GM18951 (cell line): ENCODE measurements around the gene SPDYE2B.
"Not testable (repeated sequence)": the region's sequence is repeated elsewhere in the genome, so short reads cannot be mapped to it uniquely, and the experiment has no call there.

Experiments
- in situ Hi-C: fragments of 300-500 bp; cut with MboI; formaldehyde crosslinking; loops from one replicate; pipeline ENCODE4 v1.12.0; 2022; ENCODE audit warnings: low sequenced_read_pairs, mixed read lengths, inconsistent platforms; ENCODE audit not compliant: unreplicated experiment

SPDYE2B gene, protein sequence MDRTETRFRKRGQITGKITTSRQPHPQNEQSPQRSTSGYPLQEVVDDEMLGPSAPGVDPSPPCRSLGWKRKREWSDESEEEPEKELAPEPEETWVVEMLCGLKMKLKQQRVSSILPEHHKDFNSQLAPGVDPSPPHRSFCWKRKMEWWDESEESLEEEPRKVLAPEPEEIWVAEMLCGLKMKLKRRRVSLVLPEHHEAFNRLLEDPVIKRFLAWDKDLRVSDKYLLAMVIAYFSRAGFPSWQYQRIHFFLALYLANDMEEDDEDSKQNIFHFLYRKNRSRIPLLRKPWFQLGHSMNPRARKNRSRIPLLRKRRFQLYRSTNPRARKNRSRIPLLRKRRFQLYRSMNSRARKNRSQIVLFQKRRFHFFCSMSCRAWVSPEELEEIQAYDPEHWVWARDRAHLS

GRCh38 chr7:102649924-102650323 lies at the start of gene SPDYE2B:
TSS of gene SPDYE2B (plus strand) at chr7:102650319. CDS start at chr7:102652349, 2,030 bp downstream.
- in situ Hi-C loops, result not testable (repeated sequence)

GRCh38 chr7:102602317-102602716 lies 47.8 kb upstream of the SPDYE2B start:
- in situ Hi-C loops, result not testable (repeated sequence)

- in situ Hi-C loops, result not testable (repeated sequence)
These were observed 45.5 kb upstream of the SPDYE2B start for GRCh38 chr7:102604431-102605145.

- in situ Hi-C loops, result not testable (repeated sequence)
These were observed 43.3 kb upstream of the SPDYE2B start for GRCh38 chr7:102606848-102607247.

DNA sequence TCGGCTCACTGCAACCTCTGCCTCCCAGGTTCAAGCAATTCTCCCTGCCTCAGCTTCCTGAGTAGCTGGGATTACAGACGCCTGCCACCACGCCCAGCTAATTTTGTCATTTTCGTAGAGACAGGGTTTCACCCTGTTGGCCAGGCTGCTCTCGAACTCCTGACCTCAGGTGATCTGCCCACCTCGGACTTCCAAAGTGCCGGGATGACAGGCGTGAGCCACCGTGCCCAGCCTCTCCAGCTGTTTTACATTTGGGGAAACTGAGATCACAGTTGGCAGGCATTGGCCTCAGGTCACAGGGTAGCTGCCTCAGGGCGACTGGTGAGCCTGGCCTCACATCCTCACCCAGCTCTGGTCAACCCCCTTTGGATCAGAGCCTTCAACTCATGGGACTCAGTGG lies 40.4 kb upstream of the SPDYE2B start:
- in situ Hi-C loops, result loop anchor here (10.0 kb wide), 1 partner anchor 85 kb away; no protein-coding TSS in a partner anchor

DNA sequence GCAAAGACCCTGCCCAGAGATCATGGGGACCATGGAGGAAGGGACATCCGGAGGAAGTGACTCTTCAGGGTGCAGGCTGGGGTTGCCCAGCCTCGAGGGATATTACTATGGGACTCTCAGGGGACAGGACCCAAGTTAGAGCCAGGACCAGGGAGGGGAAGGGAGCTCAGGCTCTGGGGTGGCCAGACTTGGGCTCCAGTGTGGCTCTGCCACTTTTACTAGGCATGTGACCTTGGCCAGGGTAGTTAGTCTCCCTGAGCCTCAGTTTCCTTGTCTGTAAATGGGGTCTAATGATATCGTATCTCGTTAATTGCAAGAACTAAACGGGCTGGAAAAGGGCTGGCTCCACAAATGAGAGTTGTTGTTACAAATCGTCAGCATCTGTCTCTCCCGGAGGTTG lies 39.7 kb upstream of the SPDYE2B start:
- in situ Hi-C loops, result loop anchor here (10.0 kb wide), 1 partner anchor 86 kb away; no protein-coding TSS in a partner anchor

DNA sequence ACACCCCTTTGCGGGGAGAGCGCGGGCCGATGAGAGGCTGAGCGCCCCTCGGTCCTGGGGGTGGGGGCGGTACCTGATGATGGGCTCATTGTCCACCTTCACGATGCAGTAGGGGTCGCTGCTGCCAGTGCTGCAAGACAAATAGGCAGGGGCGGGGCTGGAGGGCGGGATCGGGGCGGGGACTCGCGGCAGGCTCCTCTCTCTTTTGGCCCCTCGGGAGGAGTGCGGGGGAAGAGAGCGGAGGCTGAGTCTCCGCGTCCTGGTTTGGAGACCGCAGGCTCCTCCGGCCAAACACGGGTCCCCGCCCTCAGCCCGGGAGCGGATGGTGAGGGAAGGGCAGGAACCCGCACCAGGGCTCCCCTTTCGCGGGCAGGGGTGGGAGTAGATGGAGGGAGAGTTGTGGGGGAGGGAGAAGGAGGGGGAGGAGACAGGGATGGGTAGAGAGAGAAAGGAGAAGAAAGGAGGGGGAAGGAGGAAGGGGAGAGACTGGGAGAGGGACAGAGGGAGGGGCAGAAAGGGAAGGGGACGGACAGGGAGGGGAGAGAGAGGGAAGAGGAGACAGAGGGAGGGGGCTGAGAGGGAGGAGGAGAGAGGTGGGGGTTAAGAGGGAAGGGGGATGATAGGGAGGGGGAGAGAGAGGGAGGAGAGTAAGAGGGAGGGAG lies 39.0 kb upstream of the SPDYE2B start:
- in situ Hi-C loops, result loop anchor here (10.0 kb wide), 1 partner anchor 86 kb away; no protein-coding TSS in a partner anchor

GRCh38 chr7:102611675-102612325 lies 38.3 kb upstream of the SPDYE2B start:
- in situ Hi-C loops, result loop anchor here (10.0 kb wide), 1 partner anchor 87 kb away; no protein-coding TSS in a partner anchor

DNA sequence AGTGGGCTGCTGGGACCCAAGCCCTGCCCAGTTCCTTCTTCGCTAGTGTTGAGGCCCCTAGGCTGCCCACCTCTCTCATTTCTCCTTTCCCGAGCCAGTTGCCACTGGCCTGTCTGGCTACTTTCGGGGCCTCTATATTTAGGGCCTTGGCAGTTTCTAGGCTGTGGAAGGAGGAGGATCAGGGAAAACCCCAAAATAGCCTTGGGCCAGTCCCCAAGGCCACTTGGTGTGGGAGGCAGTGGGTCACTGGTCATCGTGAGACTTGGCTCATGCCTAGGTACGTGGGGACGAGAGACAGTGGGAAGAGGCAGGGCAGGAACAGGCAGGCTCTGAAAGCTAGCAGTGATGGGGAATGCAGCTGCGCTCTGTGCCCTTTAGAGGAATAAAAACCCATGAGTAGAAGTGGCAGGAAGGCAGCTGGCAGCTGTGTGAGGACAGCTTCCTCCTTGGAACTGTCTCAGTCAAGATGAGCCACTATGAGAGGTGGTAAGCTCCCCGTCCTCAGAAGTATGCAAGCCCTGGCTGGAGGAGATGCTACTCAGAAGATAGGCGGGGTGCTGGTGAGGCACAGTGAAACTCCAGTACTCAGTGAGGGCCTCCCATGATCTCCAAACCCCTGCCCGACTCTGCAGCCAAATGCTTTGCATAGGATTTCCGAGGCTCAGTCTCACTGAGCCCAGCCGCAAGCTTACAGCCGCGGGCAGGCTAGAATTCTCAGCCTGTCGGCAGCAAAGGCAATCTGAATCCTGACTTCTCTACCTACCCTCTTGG lies 36.4 kb upstream of the SPDYE2B start:
- in situ Hi-C loops, result loop anchor here (10.0 kb wide), 1 partner anchor 89 kb away; no protein-coding TSS in a partner anchor

GRCh38 chr7:102614346-102614697 lies 35.8 kb upstream of the SPDYE2B start:
- in situ Hi-C loops, result loop anchor here (10.0 kb wide), 1 partner anchor 90 kb away; no protein-coding TSS in a partner anchor

DNA sequence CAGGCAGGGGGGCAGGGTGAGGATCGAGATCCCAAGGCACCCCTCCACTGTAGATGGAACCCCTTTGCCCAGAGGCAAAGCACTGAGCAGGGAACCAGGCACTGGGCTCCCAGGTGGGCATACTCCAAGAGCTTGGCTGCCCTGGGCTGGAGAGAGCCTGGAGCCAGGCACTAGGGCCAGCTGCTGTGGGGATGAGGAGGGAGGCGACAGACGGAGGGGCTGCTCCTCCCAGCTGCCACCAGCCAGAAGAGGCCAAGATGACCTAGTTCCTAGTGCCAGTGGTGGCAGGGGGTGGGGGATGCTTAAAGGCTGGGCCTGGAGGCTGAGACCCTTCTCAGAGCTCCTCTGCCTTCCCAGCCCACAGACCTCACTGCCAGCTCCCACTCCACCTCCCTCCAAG lies 35.2 kb upstream of the SPDYE2B start:
- in situ Hi-C loops, result loop anchor here (10.0 kb wide), 1 partner anchor 90 kb away; no protein-coding TSS in a partner anchor

DNA sequence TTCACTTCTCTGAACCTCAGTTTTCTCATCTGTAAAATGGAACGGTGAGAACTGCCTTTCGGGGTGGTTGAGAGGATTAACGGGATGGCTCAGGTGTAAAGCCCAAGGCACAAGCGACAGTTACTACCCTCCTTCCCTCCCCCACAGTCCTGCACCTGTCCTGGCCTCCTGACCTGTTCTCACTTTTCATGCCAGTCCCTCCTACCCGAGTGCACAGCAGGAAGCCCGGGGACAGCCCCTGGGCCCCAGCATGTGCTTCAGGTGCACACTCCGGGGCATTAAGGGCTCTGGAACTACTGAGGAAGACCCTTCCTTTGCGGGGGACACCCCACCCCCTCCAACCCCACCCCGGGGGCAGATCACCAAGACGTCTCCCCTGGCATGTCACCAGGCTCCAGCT lies 34.2 kb upstream of the SPDYE2B start:
- in situ Hi-C loops, result loop anchor here (10.0 kb wide), 1 partner anchor 91 kb away; no protein-coding TSS in a partner anchor

- in situ Hi-C loops, result loop anchor here (10.0 kb wide), 1 partner anchor 92 kb away; no protein-coding TSS in a partner anchor
These were observed 33.5 kb upstream of the SPDYE2B start, which contains the start of gene RASA4 for GRCh38 chr7:102616507-102617125. TSS of gene RASA4 (minus strand) at chr7:102616756. CDS start at chr7:102616689, 67 bp downstream.

DNA sequence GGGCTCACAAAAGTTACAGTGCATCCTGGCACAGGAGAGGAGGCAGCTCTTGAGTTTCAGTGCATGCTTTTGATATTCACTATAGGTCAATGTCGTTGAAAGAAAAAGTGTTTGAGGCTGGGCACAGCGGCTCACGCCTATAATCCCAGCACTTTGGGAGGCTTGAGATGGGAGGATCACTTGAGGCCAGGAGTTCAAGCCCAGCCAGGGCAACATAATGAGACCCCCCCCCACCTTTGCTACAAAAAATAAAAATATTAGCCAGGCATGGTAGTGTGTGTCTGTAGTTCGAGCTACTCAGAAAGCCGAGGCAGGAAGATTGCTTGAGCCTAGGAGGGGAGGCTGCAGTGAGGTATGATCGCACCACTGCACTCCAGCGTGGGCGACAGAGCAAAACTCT lies 32.0 kb upstream of the SPDYE2B start:
- in situ Hi-C loops, result loop anchor here (10.0 kb wide), 1 partner anchor 93 kb away; no protein-coding TSS in a partner anchor

DNA sequence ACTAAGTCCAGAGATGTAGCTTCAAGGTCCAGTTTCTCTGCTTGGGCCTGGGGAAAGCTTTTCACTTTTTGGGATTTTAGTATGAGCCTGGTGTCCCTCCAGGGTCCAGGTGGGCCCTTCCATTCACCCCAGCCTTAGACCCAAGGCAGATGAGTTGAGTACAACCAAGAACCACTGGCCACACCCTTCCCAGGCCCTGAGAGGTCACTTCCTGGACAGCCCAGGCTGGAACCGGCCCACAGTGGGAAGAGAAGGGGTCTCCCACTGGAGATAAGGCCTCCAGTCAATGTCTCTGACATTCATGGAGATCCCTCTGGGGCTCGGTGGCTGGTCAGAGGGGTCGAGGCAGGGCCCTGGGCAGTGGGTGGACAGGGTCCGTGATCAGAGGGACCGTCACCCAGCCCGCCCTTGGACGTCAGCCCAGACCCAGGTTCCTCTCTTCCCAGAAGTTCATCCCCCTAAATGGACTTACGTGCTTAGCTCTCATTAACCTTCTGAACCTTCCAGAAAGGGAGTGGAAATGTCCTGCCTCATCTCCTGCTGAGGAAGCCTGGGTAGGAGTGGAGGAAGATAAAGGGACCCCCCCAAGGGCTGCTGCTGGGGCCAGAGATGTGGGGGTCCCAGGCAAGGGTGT lies 22.7 kb upstream of the SPDYE2B start:
- in situ Hi-C loops, result not testable (repeated sequence)

DNA sequence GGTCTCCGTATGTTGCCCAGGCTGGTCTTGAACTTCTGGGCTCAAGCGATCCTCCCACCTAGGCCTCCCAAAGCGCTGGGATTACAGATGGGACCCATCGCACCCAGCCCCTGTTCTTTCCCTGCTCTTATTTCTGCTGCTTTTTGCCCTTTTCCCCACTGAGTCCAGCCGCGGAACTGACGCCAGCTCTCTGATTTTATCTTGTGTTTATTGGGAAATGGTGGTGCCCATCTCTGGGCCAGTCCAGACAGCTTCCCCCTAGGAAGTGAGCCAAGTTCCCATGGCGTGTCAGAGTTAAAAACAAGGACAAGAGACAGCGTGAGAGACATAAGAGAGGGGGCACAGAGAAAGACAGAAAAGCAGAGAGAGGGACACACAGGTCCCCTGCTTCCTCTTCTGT lies 19.5 kb upstream of the SPDYE2B start:
- in situ Hi-C loops, result not testable (repeated sequence)

- in situ Hi-C loops, result not testable (repeated sequence)
These were observed 15.8 kb upstream of the SPDYE2B start for GRCh38 chr7:102634299-102634698.

DNA sequence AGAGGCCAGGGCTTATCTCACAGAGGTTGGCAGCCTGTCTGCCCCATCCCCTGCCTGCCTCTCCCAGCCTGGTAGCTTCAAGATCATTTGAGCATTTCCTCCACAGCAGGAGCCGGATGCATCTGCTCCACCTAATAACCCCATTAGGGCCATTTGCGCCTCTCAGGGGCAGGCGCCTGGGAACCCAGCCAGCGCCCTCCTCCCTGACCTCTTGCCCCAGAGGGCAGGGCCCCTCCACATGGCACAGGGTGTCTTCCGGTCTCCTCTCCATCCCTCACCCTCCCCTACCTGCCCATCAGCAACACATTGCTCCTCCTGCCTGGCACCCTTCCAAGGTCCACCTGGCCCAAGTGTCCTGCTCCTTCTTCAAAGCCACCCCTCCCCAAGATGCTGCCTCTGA lies 14.8 kb upstream of the SPDYE2B start:
- in situ Hi-C loops, result not testable (repeated sequence)
